ENCODE results near the gene ABL2. TPM values are rescaled to one million over a fixed set of nuclear protein-coding genes. Genes with fewer than 3 reads are reported as not detected.

Gene ABL2
- total RNA-seq, 1 experiment from 2014 or later, result 27.9 TPM

DNA sequence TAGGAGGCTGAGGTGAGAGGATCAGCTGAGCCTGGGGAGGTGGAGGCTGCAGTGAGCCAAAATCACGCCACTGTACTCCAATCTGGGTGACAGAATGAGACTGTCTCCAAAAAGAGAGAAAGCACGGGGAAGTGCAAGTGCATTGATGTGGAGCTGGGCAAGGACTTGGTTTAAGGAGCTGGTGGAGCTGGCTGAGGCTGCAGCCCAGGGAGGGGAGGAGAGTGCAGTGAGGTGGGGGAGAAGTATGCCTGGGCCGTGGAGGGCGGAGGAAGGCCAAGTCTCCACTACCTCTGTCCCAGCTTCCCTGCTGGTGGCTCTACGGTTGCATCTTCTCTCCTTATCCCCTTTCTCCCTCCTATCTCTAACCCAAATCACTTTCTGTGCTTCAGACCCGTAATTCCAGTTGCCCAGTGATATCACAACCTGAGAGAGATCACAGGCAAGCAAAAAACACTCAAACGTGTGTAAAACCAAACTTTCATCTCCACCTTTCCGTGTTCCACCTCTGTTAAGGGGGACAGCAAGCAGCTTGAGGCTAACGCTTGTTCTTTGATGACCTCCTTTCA is 136.5 kb downstream of the ABL2 start:
- BruUV-seq (replicated peaks), result no TSS peak
- TF ChIP-seq, protein P1, sequence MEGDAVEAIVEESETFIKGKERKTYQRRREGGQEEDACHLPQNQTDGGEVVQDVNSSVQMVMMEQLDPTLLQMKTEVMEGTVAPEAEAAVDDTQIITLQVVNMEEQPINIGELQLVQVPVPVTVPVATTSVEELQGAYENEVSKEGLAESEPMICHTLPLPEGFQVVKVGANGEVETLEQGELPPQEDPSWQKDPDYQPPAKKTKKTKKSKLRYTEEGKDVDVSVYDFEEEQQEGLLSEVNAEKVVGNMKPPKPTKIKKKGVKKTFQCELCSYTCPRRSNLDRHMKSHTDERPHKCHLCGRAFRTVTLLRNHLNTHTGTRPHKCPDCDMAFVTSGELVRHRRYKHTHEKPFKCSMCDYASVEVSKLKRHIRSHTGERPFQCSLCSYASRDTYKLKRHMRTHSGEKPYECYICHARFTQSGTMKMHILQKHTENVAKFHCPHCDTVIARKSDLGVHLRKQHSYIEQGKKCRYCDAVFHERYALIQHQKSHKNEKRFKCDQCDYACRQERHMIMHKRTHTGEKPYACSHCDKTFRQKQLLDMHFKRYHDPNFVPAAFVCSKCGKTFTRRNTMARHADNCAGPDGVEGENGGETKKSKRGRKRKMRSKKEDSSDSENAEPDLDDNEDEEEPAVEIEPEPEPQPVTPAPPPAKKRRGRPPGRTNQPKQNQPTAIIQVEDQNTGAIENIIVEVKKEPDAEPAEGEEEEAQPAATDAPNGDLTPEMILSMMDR (conservative IDR thresholded peaks at IDR 0.05; ENCODE audit: low read depth, low read length), result no peak
- Histone ChIP-seq H3K9me3 (ENCODE audit: low read depth, low read length, poor library complexity, severe bottlenecking) (no peaks in the 10 kb centered on the region), H3K4me1 (ENCODE audit: insufficient read depth, low read length, poor library complexity, severe bottlenecking) (peaks cover 17% of the 10 kb centered on the region), H3K36me3 (ENCODE audit: insufficient read depth, low read length, poor library complexity, severe bottlenecking) (peaks cover 48% of the 10 kb centered on the region), H3K27me3 (replicated peaks; ENCODE audit: insufficient read depth, low read depth, low read length, poor library complexity) (no peaks in the 10 kb centered on the region), H3K4me3 (ENCODE audit: low read depth, low read length, poor library complexity, severe bottlenecking) (no peak overlapping the region), H3K27ac (ENCODE audit: low read depth, low read length, poor library complexity, severe bottlenecking) (no peak overlapping the region)
- intact Hi-C loops (cut with micrococcal nuclease; ENCODE audit: unreplicated experiment), result no loop called here
- DNase-seq (ENCODE audit: low spot score), result no peak
- ChIA-PET CTCF (no interaction called here), POLR2A (ENCODE audit: low non-redundant PET) (no interaction called here)

DNA sequence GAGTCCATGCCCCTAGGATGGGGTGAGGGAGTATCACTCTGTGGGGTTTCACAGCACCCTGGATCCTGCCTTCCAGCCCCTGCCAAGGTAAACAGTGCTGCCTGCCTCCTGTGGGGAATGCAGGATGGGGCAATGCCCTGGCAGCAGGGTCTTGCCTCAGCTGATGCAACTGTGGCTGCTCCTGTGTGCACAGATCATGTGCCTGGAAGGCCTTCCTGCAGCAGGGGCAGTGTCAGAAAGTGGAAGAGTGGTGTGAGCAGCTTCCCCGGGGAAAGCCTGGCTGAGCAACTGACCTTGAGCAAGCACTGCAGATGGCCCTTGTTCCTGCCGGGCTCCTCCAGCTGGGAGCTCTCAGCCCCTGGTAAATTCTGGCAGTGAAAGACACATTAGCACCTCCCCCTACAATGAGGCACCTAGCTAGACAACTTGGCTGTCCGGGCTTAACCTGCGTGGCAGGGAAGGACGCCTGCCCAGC is 137.7 kb downstream of the ABL2 start:
- Histone ChIP-seq H3K27ac (ENCODE audit: low read depth, low read length, poor library complexity, severe bottlenecking) (no peak overlapping the region), H3K9me3 (ENCODE audit: low read depth, low read length, poor library complexity, severe bottlenecking) (no peaks in the 10 kb centered on the region), H3K27me3 (replicated peaks; ENCODE audit: insufficient read depth, low read depth, low read length, poor library complexity) (no peaks in the 10 kb centered on the region), H3K4me3 (ENCODE audit: low read depth, low read length, poor library complexity, severe bottlenecking) (no peak overlapping the region), H3K36me3 (ENCODE audit: insufficient read depth, low read length, poor library complexity, severe bottlenecking) (peaks cover 40% of the 10 kb centered on the region), H3K4me1 (ENCODE audit: insufficient read depth, low read length, poor library complexity, severe bottlenecking) (peaks cover 17% of the 10 kb centered on the region)
- TF ChIP-seq, protein P1 (conservative IDR thresholded peaks at IDR 0.05; ENCODE audit: low read depth, low read length), result no peak
- no peak for TF ChIP-seq EZH2 (IDR thresholded peaks at IDR 0.05; ENCODE audit: borderline replicate concordance, low read depth, low read length, poor library complexity, severe bottlenecking)
- no TSS peak for BruUV-seq (replicated peaks)
- intact Hi-C loops (cut with micrococcal nuclease; ENCODE audit: unreplicated experiment), result no loop called here
- ChIA-PET POLR2A (ENCODE audit: low non-redundant PET) (interaction anchor here (0.6 kb wide), 1 partner anchor 46 kb away, joined by 3 read pairs; no protein-coding TSS in a partner anchor), CTCF (no interaction called here)
- no peak for DNase-seq (ENCODE audit: low spot score)

- BruUV-seq (replicated peaks), result no TSS peak
- no peaks in the 10 kb centered on the region for H3K27me3 ChIP-seq (replicated peaks; ENCODE audit: insufficient read depth, low read depth, low read length, poor library complexity)
- DNase-seq (ENCODE audit: low spot score), result no peak
- CTCF ChIA-PET, result interaction anchor here (0.8 kb wide), 1 partner anchor 30 kb away, joined by 3 read pairs; no protein-coding TSS in a partner anchor
- no peak overlapping the region for H3K4me3 ChIP-seq (ENCODE audit: low read depth, low read length, poor library complexity, severe bottlenecking)
- H3K4me1 ChIP-seq (ENCODE audit: insufficient read depth, low read length, poor library complexity, severe bottlenecking), result peaks cover 17% of the 10 kb centered on the region
- peaks cover 34% of the 10 kb centered on the region for H3K36me3 ChIP-seq (ENCODE audit: insufficient read depth, low read length, poor library complexity, severe bottlenecking)
- TF ChIP-seq, protein P1 (conservative IDR thresholded peaks at IDR 0.05; ENCODE audit: low read depth, low read length), result no peak
- no peak for TF ChIP-seq EZH2 (IDR thresholded peaks at IDR 0.05; ENCODE audit: borderline replicate concordance, low read depth, low read length, poor library complexity, severe bottlenecking)
- POLR2A ChIA-PET (ENCODE audit: low non-redundant PET), result no interaction called here
- H3K9me3 ChIP-seq (ENCODE audit: low read depth, low read length, poor library complexity, severe bottlenecking), result no peaks in the 10 kb centered on the region
- intact Hi-C loops (cut with micrococcal nuclease; ENCODE audit: unreplicated experiment), result no loop called here
- peak overlapping the region; percentile 26 for H3K27ac ChIP-seq (ENCODE audit: low read depth, low read length, poor library complexity, severe bottlenecking)
Observed at GRCh38 chr1:179090923-179091322, 138.6 kb downstream of the ABL2 start.

All from A673 (cell line).